ENCODE results near the gene FBXO24. TPM values are rescaled to one million over a fixed set of nuclear protein-coding genes. Genes with fewer than 3 reads are reported as not detected.
A peak's percentile ranks its signal among the peaks of the same experiment; 100 is the strongest.
"Not testable (repeated sequence)": the region's sequence is repeated elsewhere in the genome, so short reads cannot be mapped to it uniquely, and the experiment has no call there.

FBXO24 gene
- total RNA-seq, 1 experiment from 2014 or later, result 0.92 TPM

DNA sequence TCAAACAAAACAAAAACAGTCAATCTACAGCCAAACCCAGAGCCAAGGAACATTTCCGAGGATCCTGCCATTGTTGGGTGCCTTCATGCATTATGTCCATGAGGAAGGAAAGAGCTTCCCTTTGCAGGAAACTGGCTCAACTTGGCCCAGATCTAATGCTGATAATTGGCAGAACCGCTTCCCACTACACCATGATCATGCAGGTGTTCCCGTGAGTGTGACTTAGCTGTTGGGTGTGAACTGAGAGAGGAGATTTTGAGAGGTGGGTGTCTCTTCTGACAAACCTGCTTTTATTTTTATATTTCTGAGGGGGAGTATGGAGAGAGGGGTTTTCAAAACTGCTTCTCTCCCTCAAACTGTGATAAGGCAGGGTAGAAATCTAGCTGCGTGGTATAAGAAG lies 27.0 kb upstream of the FBXO24 start:
- no peak for DNase-seq (ENCODE audit: low read depth)

DNA sequence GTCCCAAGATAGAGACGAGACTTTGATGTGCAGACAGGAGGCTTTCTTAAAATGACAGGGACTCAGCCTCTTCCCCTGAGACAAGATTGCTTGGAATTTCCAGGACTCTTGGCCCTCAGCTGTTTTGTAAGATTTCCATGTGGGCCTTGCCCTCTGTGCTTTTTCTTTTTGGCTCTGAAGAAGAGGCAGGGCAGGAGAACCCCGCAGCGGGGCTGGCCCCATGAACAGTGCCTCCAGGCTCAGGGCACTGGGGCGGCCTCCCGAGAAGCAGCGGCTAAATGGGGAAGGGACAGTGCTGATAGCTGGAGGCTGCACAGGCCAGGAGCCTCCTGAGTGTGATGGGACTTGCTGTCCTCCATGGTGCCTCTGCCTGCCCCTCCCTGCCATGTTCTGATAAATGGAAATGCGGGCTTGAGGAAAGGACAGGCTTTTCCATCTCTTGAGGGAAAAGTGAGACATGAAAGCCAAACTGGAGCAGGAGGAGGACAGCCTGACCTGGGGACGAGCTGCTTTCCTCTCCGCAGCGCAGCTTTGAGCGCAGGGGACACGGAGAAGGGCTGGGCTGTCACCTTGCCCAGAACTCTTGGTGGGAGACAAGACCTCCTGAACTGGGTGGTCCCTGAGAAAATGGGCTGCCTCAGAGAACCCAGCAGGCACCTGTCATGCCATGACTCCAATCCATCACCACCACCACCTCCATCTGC lies 24.5 kb upstream of the FBXO24 start:
- no peak for DNase-seq (ENCODE audit: low read depth)

DNA sequence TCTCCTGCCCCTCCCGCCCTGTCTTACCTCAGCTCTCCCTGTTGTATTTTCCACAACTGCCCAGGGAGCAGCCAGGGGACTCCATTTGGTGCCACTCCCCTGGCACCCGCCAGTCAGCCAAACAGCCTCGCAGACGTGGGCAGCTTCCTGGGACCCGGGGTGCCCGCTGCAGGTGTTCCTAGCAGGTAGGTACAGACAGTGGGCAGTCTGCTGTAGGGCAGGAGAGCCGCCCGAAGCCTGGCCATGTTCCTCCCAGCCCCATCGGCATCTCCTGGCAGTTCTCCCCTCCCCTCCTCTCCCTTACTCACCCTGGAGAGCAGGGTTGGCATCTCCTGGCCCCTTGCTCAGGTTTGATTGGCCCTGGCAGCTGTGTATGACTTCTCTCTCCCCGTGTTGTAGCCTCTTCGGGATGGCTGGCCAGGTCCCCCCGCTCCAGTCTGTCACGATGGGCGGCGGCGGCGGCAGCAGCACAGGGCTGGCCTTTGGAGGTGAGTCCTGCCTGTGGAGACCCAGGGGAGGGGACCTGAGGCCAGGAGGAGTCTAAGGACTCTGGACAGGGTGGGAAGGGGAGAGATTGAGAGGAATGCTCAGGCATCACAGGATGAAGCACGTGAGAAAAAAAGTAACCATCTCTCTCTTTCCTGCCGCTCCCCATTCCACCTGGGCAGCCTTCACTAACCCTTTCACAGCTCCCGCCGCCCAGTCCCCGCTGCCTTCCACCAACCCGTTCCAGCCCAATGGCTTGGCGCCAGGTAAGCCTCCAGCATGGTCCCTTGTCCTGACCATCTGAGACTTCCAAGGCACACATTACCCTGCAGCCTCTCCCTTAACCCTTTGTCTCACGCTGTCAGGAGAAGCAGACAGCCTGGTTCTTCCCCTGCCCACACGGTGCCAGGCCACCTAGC lies 23.7 kb upstream of the FBXO24 start:
- no peak for DNase-seq (ENCODE audit: low read depth)

DNA sequence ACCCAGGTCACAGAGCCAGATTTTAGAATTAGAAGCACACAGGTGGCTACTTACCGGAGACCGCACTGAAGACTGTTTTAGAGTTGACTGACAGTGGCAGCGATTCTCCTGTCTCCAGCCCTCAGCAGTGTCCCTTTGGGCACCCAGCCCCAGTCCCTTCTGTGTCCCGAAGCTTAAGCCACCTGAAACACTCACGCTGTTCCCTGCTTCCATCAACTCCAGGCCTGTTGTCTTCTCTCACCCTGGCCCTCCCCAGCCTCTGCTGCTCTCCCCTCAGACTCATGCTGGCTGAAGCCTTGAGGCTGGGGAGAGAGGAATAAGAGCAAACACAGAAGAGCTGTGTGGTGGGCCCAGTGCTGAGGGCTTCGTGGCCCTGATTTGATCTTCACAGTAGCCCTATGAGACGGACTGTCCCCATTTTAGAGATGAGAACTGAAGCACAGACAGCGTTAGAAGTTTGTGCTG lies 23.0 kb upstream of the FBXO24 start:
- no peak for DNase-seq (ENCODE audit: low read depth)

DNA sequence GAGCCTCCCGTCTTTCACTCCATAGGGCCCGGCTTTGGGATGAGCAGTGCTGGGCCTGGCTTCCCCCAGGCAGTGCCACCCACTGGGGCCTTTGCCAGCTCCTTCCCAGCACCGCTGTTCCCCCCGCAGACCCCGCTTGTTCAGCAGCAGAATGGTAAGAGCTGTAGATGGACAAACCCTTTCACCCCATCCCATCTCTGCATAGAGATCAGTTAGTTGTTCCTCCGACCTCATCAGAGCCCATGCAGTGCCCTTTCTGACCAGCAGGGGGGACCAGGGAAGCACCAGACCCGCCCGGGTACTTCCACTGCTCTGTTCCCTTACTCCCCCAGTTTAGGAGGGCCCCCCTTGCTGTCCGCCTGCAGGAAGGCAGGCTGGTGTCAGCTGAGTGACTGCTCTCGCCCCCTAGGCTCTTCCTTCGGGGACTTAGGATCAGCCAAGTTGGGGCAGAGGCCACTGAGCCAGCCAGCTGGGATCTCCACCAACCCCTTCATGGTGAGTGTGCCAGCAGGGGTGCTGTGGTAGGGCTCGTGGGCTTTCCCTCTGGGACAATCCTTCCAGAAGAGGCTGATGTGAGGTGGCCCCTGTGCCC lies 22.2 kb upstream of the FBXO24 start:
- DNase-seq (ENCODE audit: low read depth), result peak; percentile 71

DNA sequence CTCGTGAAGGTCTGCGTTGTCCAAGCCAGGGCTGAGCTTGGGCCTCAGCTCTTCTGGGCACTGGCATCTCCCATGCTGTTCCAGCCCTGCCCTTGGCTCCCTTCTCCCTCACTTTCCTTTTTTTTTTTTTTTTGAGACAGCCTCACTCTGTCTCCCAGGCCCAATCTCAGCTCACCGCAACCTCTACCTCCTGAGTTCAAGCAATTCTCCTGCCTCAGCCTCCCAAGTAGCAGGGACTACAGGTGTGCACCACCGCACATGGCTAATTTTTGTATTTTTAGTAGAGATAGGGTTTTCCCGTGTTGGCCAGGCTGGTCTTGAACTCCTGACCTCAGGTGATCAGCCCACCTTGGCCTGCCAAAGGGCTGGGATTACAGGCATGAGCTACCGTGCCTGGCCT lies 21.7 kb upstream of the FBXO24 start:
- DNase-seq (ENCODE audit: low read depth), result not testable (repeated sequence)

DNA sequence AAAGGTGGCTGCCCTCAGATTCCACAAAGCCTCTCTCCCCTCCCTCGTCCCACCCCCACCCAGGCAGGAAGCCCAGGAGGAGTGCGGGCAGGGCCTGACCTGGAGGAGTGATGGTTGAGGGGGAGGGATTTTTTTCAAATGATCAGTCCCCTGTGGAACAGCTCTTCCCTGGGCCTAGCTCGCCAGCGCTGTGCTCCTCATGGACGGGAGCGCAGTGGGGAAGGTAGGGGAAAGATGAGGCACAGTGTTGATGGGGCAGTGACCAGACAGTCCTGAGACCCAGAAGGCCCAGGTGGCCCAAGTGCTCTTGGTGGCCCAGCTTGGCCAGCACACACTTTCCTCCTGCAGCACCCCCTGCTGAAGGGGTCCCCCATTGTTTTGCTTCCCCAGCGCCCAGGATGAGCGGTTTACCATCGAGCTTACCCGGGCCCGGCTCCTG lies 21.0 kb upstream of the FBXO24 start:
- DNase-seq (ENCODE audit: low read depth), result no peak

DNA sequence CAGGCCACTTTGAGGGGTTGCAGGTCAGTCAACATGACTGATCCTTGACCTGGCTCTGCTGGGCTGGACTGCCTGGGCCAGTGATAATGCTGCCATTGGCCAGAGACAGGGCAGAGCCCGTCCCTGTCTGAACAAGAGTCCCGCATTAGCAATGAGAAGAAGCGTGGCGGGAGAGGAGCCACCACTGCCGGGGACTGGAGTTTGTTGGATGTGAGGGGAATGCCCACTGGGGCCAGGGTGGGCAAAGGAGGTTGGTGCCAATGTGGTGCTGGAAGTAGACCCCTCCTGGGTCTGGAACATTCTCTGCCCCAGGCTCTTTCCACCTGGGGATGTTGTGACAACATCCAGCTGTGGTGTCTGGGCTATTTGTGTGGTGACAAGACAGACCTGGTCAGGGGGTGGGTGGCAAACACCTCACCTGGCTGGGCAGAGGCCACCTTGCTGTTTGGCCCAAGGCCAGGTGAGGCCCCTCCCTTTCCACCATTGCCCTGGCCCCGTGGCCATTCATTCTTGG lies 20.1 kb upstream of the FBXO24 start:
- DNase-seq (ENCODE audit: low read depth), result no peak

DNA sequence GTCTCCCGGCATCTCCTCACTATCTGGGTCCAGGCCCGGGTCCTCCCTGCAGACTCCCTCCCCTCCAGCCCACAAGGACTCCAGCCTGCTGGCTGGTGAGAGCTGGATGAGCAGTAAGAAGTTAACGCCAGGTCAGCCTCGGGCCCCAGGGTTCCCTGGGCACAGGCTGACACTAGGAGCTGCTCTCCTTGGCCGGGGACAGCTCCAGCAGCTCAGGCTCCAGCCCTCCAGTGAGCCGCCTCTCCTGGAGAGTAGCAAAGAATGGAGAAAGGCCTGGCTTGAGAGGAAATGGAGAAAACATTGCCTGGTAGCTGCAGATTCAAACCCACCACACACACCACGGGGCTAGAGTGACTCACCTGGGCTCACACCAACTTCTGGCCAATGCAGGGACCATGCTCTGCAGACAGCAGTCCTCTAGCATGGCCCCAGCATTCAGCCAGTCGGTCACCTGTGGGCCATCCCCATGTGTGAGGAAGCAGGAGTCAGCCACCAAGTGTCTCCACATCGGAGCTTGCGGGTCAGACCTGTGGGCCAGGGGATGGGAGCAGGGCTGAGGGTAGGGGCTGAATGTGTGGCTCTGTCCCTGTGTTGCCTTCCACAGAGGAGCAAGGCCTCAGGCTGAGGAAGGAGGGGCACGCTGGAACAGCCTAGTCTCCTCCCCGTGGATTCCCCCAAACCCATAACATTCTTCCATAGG lies 18.9 kb upstream of the FBXO24 start:
- DNase-seq (ENCODE audit: low read depth), result peak; percentile 33

DNA sequence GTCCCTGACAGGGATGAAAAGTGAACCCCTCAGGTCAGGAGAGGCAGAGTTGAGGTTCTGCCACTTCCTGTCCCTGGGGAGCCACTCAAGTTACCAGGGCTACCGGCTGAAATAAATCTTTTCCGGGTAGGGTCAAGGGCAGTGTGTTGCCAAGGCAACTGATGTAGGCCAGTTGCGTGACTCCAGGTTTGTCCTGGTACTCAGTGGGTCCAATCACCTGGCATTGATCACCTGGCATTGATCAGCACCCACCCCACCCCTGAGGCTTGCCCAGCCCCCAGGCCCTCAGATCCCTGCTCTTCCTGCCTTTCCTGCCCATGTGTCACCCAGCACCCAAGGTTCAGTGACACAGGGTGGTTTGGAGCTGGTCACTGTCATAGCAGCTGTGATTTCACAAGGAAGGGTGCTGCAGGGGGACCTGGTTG lies 18.4 kb upstream of the FBXO24 start:
- DNase-seq (ENCODE audit: low read depth), result peak; percentile 36

DNA sequence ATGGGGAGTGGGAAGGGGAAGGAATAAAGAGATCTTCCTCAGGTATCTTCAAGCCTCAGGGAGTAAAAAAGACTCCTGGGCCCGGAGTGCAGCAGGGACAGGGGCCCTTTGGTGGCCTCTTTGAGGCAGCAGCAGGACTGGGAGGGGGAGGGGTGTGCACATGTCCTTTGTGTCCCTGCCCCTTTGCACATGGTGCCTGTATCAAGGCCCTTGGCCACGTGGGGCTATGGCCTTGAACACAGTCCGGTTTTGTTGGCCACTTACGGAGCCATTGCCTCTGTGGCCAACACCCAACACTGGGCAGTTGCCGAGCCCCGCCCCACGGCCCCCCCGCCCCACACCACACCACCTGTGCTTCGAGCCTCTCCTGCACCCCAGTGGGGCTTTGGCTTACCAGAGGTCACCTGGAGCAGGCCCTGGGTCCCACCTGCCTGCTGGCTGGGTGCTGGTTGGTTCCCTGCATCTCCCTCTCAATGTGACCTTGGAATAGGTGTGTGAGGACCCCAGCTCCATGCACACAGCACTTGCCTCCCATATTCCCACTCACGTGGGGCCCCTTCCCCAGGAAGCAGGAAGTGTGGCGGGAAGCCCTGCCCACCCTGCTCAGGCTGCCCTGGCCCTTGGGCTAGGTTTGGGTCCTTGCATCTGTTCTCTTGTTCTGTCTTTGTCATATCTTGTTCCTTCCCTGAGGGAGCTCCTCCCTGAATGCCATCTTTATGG lies 17.8 kb upstream of the FBXO24 start:
- no peak for DNase-seq (ENCODE audit: low read depth)

DNA sequence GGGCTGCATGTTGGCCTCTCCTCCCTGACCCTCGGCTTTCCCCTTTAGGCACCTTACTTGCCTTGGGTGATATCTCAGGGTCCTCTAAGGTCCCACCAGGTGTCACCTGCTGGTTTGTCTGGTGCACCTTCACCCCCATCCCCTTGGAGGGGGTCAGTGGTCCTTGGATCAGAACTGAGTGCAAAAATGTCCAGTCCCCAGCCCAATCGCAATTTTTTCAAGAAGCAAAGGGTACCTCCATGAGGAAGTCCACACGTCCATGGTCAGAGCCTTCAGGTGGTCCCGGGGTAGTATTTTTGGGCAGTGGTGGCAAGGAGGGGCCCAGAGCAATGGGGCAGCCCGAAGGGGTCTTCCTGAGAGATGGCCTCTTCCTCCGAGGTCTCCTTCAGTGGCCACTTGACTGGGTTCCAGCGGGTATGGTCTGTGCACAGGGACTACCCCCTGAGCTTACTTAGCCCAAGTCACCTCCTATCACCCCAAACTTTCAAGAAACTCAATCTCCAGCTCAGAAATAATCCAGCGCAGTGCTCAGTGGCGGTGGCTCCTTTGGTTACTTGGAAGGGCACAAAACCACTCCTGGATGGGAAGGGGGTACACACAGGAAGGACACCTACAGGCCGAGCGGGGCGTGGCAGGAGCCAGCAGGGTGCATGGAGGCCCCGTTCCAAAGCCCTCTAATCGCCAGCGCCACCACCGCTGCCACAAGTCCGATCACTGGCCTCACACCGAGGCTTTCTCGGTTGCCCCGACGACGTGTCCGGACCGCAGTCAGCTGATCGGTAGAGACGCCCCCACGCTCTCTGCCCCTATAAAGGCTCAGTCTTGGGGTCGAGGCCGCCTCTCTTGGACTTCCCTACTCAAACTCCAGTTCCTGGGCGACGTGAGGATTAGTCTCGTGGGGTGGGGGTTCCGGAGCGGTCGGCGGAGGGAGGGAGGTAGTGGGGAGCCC lies 17.0 kb upstream of the FBXO24 start:
- DNase-seq (ENCODE audit: low read depth), result peak; percentile 30

DNA sequence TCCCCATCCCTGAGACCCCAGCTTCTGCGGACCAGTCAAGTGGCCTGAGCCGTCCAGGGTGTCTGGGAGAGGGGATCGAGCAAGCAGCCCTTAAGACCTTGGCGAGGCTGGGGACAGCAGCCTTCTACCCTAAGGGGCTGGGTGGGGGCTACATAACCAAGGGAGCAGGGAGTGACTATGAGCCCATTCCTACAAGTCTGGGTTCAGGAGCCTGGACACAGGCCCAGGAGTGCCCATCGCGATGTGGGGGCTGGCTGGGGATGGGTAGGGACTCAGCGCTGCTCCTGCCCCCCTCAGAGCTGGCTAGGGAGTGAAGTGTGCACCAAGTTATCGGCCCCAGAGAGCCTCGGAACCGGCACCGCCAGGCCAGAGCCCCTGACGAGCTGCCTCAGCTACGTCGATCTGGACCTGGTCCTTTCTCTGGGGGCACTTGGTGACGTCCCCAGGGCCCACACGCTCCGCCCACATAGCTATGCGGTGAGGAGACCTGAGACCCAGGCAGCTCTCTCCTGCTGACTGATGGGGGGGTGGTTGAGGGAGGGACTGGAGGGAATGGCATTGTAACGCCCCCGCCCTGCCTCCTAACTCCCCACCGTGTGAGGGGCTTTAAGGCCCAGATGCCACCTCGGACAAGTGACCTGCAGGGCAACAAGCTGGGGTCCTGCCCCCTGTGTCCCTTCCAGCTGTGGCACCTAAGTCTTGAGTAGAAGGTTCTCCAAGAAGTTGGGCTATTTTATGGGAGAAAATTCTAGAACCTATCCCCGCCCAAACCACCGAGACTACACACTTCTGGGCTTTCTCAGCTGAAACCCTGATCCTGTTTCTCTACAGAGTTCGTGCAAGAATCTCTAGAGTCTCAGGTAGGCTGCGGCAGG lies 14.9 kb upstream of the FBXO24 start:
- DNase-seq (ENCODE audit: low read depth), result no peak

DNA sequence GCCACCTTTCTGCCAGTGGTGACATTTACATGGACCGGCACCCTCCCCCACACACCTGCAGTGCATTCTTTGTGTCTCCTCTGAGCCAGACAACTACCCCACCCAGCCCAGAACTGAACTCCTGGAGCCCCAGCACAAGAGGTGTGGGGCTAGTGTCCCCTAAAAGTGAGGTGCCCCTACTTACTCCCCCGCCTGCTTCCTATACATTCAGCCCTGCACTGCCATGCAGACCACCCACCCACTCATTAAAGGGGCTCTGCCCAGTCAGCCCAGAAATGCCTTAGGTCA lies 14.4 kb upstream of the FBXO24 start:
- DNase-seq (ENCODE audit: low read depth), result no peak

DNA sequence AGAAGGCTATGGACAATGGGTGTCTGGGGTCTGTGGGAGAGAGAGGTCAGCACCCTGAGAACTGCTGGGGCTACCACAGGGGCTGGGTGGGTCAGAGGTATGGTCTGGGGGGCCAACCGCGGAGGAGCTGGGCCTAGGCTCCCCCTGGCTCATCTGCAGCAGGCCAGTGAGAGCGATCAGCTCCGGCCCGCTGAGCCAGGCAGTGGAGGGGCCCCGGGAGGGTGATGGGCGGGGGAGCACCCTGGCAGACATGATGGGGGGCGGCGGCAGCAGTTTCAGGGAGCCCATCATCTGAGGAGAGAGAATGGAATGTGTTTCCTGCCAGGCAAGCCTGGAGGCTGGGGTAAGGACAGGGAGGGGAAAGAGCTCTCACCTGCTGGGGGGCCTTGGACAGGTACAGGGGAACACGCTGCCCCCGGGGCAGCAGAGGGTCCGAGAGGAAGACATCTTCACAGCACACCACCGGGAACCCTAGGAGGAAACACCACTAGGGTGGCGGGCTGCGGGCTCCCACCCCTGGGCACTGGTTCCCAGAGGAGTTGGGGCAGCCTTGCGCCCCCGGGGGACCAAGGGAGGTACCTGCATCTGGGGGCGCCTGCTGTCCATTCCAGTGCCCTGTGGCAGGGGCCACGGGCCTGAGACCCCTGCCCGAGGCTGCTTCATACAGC lies 13.7 kb upstream of the FBXO24 start:
- no peak for DNase-seq (ENCODE audit: low read depth)

DNA sequence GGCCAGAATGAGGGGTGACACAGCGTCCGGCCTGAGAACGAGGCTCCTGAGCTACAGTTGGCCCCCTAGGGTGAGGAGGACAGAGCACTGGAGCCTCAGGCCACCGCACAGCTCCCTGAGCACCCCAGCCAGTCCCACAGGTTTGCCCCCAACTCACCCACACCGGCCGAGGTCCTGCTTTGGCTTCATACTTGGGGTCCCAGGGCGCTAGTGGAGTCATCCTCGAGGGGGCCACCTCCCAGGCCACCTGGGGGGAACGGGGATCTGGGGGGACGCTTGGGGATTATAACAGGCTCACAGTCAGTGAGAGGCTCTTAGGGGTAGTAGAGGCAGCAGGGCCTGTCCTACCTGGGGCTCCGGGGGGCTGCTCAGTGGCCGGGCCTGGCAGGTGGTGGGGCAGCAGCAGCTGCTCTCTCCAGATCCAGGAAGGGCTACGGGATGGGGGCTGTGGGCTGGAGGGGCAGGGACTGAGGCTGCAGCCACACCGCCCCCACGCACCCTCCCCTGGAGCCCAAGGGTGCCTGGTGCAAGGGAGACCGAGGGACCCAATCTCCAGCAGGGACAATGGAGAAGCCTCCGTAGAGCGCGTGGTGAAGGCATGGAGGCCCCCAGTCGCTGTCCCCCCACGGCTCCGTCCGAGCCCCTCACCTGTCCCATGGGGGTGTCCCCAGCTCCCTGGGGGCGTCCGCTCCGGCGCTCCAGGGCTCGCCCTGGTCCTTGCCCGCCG lies 13.0 kb upstream of the FBXO24 start:
- DNase-seq (ENCODE audit: low read depth), result no peak

DNA sequence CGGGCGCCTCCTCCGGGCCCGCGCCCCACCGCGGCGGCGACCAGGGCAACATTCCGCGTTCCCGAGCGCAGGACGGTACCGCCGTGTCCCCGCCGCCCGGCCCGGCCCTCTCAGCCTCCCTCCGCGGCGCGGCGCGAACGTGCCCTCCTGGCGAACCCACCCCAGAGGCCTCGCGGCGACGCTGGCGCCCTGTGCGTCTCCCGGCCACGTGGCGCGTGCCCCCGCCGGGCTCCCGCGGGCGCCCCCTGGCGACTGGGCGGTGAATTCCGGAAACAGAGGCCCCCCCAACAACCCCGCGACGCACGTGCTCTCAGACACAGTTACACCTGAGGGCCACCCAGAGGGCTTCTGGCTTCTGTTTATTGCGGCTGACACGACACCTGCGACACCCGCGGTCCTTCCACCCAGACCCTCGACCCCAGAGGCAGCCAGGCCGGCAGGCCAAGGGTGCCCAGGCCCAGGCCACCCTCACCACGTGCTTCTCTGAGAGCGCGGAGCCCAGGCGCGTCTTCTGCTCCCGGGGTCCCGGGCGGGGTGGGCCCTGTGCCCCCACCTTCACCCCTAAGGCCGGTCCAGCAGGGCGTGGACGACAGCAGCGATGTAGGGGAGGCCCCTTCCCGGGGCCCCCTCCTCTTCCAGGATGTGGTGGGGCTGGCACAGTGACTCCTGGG lies 12.3 kb upstream of the FBXO24 start, which contains the start of gene SAP25:
TSS of gene SAP25 (minus strand) at position 210 of the 671 bp plus-strand sequence. CDS start at position 52, 158 bp downstream.
- no peak for DNase-seq (ENCODE audit: low read depth)

All from LHCN-M2 (cell line).